Vagina (tissue), 2 donors: ENCODE measurements around the gene VPS33A. TPM values are rescaled to one million over a fixed set of nuclear protein-coding genes. Genes with fewer than 3 reads are reported as not detected.

Source experiments
- DNase-seq, 2 donors: peaks; one replicate each; pipeline ENCODE4 v3.0.0-alpha.2; 2017; ENCODE audit errors: extremely low spot score in 2 of 2
- H3K27ac ChIP-seq: fragments of 200-600 bp; sonication (generic); one replicate; pipeline ENCODE4 v1.5.1; 2019
- H3K27me3 ChIP-seq: fragments of 200-600 bp; sonication (generic); one replicate; pipeline ENCODE4 v1.5.1; 2019
- H3K36me3 ChIP-seq, 2 donors: fragments of 200-600 bp; sonication (generic); one replicate each; pipeline ENCODE4 v1.5.1; 2017 to 2019
- H3K4me1 ChIP-seq: fragments of 200-600 bp; sonication (generic); one replicate; pipeline ENCODE4 v1.5.1; 2019
- H3K4me3 ChIP-seq, 2 donors: fragments of 200-600 bp; sonication (generic); 1 replicate in 1 of 2; 2 replicates in 1 of 2; pipeline ENCODE4 v1.5.1; 2016 to 2019
- H3K9me3 ChIP-seq: fragments of 200-600 bp; sonication (generic); one replicate; pipeline ENCODE4 v1.5.1; 2019
- POLR2A ChIP-seq, 2 donors: fragments of 450-650 bp; IDR thresholded peaks; one replicate each; pipeline ENCODE4 v1.6.1; 2017; ENCODE audit warnings: antibody characterized with exemption in 2 of 2, mild to moderate bottlenecking in 2 of 2, moderate library complexity in 2 of 2
- POLR2AphosphoS5 ChIP-seq, 2 donors: sonication (generic); formaldehyde crosslinking; IDR thresholded peaks; one replicate each; pipeline ENCODE4 v1.9.0; 2017; ENCODE audit warnings: antibody characterized with exemption in 2 of 2, mild to moderate bottlenecking in 2 of 2, low read depth in 1 of 2; ENCODE audit not compliant: insufficient read depth in 1 of 2
- intact Hi-C: fragments of 100-400 bp; cut with DNase I; formaldehyde crosslinking; loops from one replicate; pipeline ENCODE4 v1.15.1; 2023
- total RNA-seq: library from RNA; depleted of rRNA; stranded (reverse); fragments of >200 nt; gene quantifications from one replicate; pipeline ENCODE4 v1.2.3, GENCODE V29; 2016
- TF ChIP-seq, protein P1 (sequence below), 3 experiments: fragments of 450-650 bp in 2 of 3; fragments of 200-600 bp in 1 of 3; sonication (generic) in 1 of 3; IDR thresholded peaks; one replicate each; pipeline ENCODE4 v1.5.1; 2017 to 2019; ENCODE audit warnings: antibody characterized with exemption in 3 of 3, mild to moderate bottlenecking in 2 of 3, moderate library complexity in 2 of 3

The VPS33A gene
- total RNA-seq, 1 donor from 2014 or later: 11.0 TPM

DNA sequence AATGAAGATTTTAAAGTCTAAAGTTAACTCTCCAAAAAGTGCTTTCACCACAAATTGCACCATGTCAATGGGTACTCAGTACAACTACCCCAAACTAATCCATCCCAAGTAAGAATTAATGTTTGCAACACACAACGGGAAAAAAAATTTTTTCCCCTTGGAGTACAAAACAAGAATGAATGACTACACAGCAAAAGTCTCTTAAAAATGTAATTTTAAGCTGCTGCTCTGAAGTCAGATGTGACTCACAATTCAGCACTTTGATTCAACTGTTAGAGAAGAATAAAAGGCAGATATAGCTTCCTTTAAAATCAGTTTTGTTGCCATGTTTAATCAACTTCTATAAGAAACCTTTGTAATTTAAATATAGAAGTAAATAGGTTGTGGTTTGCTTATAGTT lies 42.5 kb upstream of the VPS33A start:
- intact Hi-C loops: no loop called here
- TF ChIP-seq, protein P1, sequence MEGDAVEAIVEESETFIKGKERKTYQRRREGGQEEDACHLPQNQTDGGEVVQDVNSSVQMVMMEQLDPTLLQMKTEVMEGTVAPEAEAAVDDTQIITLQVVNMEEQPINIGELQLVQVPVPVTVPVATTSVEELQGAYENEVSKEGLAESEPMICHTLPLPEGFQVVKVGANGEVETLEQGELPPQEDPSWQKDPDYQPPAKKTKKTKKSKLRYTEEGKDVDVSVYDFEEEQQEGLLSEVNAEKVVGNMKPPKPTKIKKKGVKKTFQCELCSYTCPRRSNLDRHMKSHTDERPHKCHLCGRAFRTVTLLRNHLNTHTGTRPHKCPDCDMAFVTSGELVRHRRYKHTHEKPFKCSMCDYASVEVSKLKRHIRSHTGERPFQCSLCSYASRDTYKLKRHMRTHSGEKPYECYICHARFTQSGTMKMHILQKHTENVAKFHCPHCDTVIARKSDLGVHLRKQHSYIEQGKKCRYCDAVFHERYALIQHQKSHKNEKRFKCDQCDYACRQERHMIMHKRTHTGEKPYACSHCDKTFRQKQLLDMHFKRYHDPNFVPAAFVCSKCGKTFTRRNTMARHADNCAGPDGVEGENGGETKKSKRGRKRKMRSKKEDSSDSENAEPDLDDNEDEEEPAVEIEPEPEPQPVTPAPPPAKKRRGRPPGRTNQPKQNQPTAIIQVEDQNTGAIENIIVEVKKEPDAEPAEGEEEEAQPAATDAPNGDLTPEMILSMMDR (IDR thresholded peaks at IDR 0.05): no peak
- TF ChIP-seq POLR2AphosphoS5 (IDR thresholded peaks at IDR 0.05; ENCODE audit: insufficient read depth in 1 of 2, low read depth in 1 of 2) (no peak), POLR2A (IDR thresholded peaks at IDR 0.05) (no peak)
- H3K27ac ChIP-seq: no peak overlapping the region
- H3K4me1 ChIP-seq: no peaks in the 10 kb centered on the region
- H3K4me3 ChIP-seq: no peak overlapping the region
- peaks cover 0 to 33% of the 10 kb centered on the region in 2 donors for H3K36me3 ChIP-seq
- H3K9me3 ChIP-seq: no peaks in the 10 kb centered on the region
- H3K27me3 ChIP-seq: no peaks in the 10 kb centered on the region
- DNase-seq: no peak

- Histone ChIP-seq H3K27ac (no peak overlapping the region), H3K36me3 (peaks cover 0 to 46% of the 10 kb centered on the region in 2 donors), H3K9me3 (no peaks in the 10 kb centered on the region), H3K27me3 (no peaks in the 10 kb centered on the region), H3K4me3 (no peak overlapping the region), H3K4me1 (no peaks in the 10 kb centered on the region)
- no peak for DNase-seq
- intact Hi-C loops: no loop called here
- TF ChIP-seq POLR2AphosphoS5 (IDR thresholded peaks at IDR 0.05; ENCODE audit: insufficient read depth in 1 of 2, low read depth in 1 of 2): no peak
- no peak for TF ChIP-seq POLR2A (IDR thresholded peaks at IDR 0.05)
- TF ChIP-seq, protein P1 (IDR thresholded peaks at IDR 0.05): no peak
Measured at GRCh38 chr12:122306407-122306806, 40.1 kb upstream of the VPS33A start.

GRCh38 chr12:122304924-122305323 lies 38.6 kb upstream of the VPS33A start:
- intact Hi-C loops: no loop called here
- no peak for DNase-seq
- Histone ChIP-seq H3K9me3 (no peaks in the 10 kb centered on the region), H3K4me3 (no peak overlapping the region), H3K4me1 (no peaks in the 10 kb centered on the region), H3K27ac (no peak overlapping the region), H3K27me3 (no peaks in the 10 kb centered on the region), H3K36me3 (peaks cover 0 to 42% of the 10 kb centered on the region in 2 donors)
- TF ChIP-seq POLR2AphosphoS5 (IDR thresholded peaks at IDR 0.05; ENCODE audit: insufficient read depth in 1 of 2, low read depth in 1 of 2) (no peak), POLR2A (IDR thresholded peaks at IDR 0.05) (no peak)
- TF ChIP-seq, protein P1 (IDR thresholded peaks at IDR 0.05): no peak

DNA sequence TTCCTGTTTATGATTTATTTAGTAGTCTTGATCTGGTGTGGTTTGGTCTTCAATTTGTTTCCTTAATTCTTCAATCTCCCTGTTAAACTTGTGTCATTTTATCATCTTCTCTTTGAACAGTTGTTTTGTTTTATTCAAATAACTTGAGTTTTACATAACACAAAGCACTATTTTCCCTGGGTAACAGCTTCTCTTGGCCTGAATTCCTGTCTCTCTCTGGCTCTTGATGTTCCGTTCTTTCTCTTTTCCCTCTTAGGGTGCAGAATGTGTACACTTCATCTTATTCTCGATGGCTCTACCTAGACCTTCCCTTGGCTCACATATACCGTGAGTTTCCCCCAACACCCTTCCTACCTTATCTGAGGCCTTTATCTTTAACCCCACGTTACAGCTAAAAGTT lies 36.8 kb upstream of the VPS33A start:
- DNase-seq: no peak
- H3K4me1 ChIP-seq: no peaks in the 10 kb centered on the region
- H3K27ac ChIP-seq: no peak overlapping the region
- intact Hi-C loops: no loop called here
- H3K27me3 ChIP-seq: no peaks in the 10 kb centered on the region
- no peak overlapping the region for H3K4me3 ChIP-seq
- H3K9me3 ChIP-seq: no peaks in the 10 kb centered on the region
- peaks cover 0 to 26% of the 10 kb centered on the region in 2 donors for H3K36me3 ChIP-seq
- TF ChIP-seq, protein P1 (IDR thresholded peaks at IDR 0.05): no peak
- TF ChIP-seq POLR2A (IDR thresholded peaks at IDR 0.05): no peak
- no peak for TF ChIP-seq POLR2AphosphoS5 (IDR thresholded peaks at IDR 0.05; ENCODE audit: insufficient read depth in 1 of 2, low read depth in 1 of 2)

GRCh38 chr12:122298071-122298748 lies 31.9 kb upstream of the VPS33A start:
- intact Hi-C loops: no loop called here
- no peak overlapping the region for H3K4me3 ChIP-seq
- H3K36me3 ChIP-seq: peaks cover 0 to 41% of the 10 kb centered on the region in 2 donors
- TF ChIP-seq POLR2AphosphoS5 (IDR thresholded peaks at IDR 0.05; ENCODE audit: insufficient read depth in 1 of 2, low read depth in 1 of 2) (no peak), POLR2A (IDR thresholded peaks at IDR 0.05) (no peak)
- TF ChIP-seq, protein P1 (IDR thresholded peaks at IDR 0.05): no peak
- DNase-seq: no peak
- no peaks in the 10 kb centered on the region for H3K27me3 ChIP-seq
- no peak overlapping the region for H3K27ac ChIP-seq
- peaks cover 2% of the 10 kb centered on the region for H3K9me3 ChIP-seq
- H3K4me1 ChIP-seq: no peaks in the 10 kb centered on the region
